Keratinocyte (primary cell): ENCODE measurements around the gene FAM20B. TPM values are rescaled to one million over a fixed set of nuclear protein-coding genes. Genes with fewer than 3 reads are reported as not detected.

Source experiments
- DNase-seq: peaks from one replicate; pipeline ENCODE4 v3.0.0-alpha.2; 2011; ENCODE audit warnings: low read depth, missing footprints, low spot score
- FAIRE-seq: peaks from 2 replicates; lab custom pipeline; 2011; peaks lifted over from hg19 to GRCh38; lab: Jason Lieb, UNC
- H2AFZ ChIP-seq: 2 replicates; pipeline ENCODE4 v1.6.0; 2012; ENCODE audit warnings: low read length, control low read depth, inconsistent platforms; ENCODE audit not compliant: control insufficient read depth
- H3K27ac ChIP-seq: 2 replicates; pipeline ENCODE4 v1.5.1; 2011; ENCODE audit warnings: low read length; ENCODE audit not compliant: control insufficient read depth, insufficient read depth
- H3K27me3 ChIP-seq: 3 replicates; pipeline ENCODE4 v1.6.0; 2011; ENCODE audit warnings: low read length; ENCODE audit not compliant: control insufficient read depth, insufficient read depth; ENCODE audit errors: extremely low read depth
- H3K36me3 ChIP-seq, 2 experiments: 2 replicates in 1 of 2; 3 replicates in 1 of 2; pipeline ENCODE4 v1.5.1; 2011; ENCODE audit warnings: low read length in 2 of 2, mild to moderate bottlenecking in 1 of 2; ENCODE audit not compliant: control insufficient read depth in 2 of 2, insufficient read depth in 2 of 2; ENCODE audit errors: extremely low read depth in 1 of 2
- H3K4me1 ChIP-seq: 3 replicates; pipeline ENCODE4 v1.5.1; 2011; ENCODE audit warnings: low read length; ENCODE audit not compliant: control insufficient read depth, insufficient read depth; ENCODE audit errors: extremely low read depth
- H3K4me2 ChIP-seq: 3 replicates; pipeline ENCODE4 v1.6.0; 2011; ENCODE audit warnings: low read depth, low read length; ENCODE audit not compliant: control insufficient read depth, insufficient read depth; ENCODE audit errors: extremely low read depth
- H3K4me3 ChIP-seq, 3 experiments: fragments of 200-600 bp in 1 of 3; sonication (generic) in 1 of 3; 2 replicates in 2 of 3; 3 replicates in 1 of 3; pipeline ENCODE4 v1.5.1; 2011 to 2016; ENCODE audit warnings: low read length in 3 of 3, mild to moderate bottlenecking in 3 of 3, control low read depth in 2 of 3, inconsistent platforms in 1 of 3, low read depth in 1 of 3, mixed read lengths in 1 of 3, mixed run types in 1 of 3, moderate library complexity in 1 of 3; ENCODE audit not compliant: control insufficient read depth in 2 of 3, insufficient read depth in 2 of 3; ENCODE audit errors: extremely low read depth in 1 of 3
- H3K79me2 ChIP-seq: 2 replicates; pipeline ENCODE4 v1.6.0; 2012; ENCODE audit warnings: low read length; ENCODE audit not compliant: control insufficient read depth, insufficient read depth
- H3K9ac ChIP-seq: 3 replicates; pipeline ENCODE4 v1.6.0; 2011; ENCODE audit warnings: low read length; ENCODE audit not compliant: control insufficient read depth, insufficient read depth; ENCODE audit errors: extremely low read depth
- H3K9me1 ChIP-seq: 3 replicates; pipeline ENCODE4 v1.6.0; 2011; ENCODE audit warnings: low read length; ENCODE audit not compliant: control insufficient read depth, insufficient read depth; ENCODE audit errors: extremely low read depth
- H3K9me3 ChIP-seq: 2 replicates; pipeline ENCODE4 v1.5.1; 2012; ENCODE audit warnings: low read depth, low read length; ENCODE audit not compliant: control insufficient read depth
- H4K20me1 ChIP-seq: 3 replicates; pipeline ENCODE4 v1.6.0; 2011; ENCODE audit warnings: low read length; ENCODE audit not compliant: control insufficient read depth, insufficient read depth; ENCODE audit errors: extremely low read depth
- CTCF ChIP-seq, 3 experiments: IDR thresholded peaks in 1 of 3; conservative IDR thresholded peaks in 1 of 3; optimal IDR thresholded peaks in 1 of 3; 2 replicates in 2 of 3; 3 replicates in 1 of 3; pipeline versions ENCODE3 to v1.5.1; 2011; ENCODE audit warnings: low read length in 3 of 3, mild to moderate bottlenecking in 3 of 3, moderate library complexity in 2 of 3, control low read depth in 1 of 3, inconsistent platforms in 1 of 3; ENCODE audit not compliant: insufficient read depth in 2 of 3; ENCODE audit errors: extremely low read depth in 1 of 3
- EZH2 ChIP-seq: IDR thresholded peaks from one replicate; pipeline ENCODE4 v1.6.1; 2012; ENCODE audit warnings: inconsistent platforms, mild to moderate bottlenecking, low read length, moderate library complexity
- dilution Hi-C: fragments of 300-500 bp; cut with MboI; formaldehyde crosslinking; loops from one replicate; pipeline ENCODE4 v1.7.0; 2020; ENCODE audit warnings: low sequenced_read_pairs; ENCODE audit not compliant: extremely low pct_ligation_motif_present
- polyA plus RNA-seq, 5 experiments: library from polyadenylated mRNA; depleted of rRNA in 3 of 5; stranded (reverse) in 3 of 5; stranded (forward) in 1 of 5; unstranded in 1 of 5; fragments of >200 nt; gene quantifications; 1 replicate in 1 of 5; 2 replicates in 3 of 5; 3 replicates in 1 of 5; pipeline versions ENCODE4 v1.2.1 to v1.2.3, GENCODE V29; 2011 to 2012; ENCODE audit warnings: missing spikeins in 2 of 5, low read depth in 1 of 5, low replicate concordance in 1 of 5

FAM20B gene
- polyA plus RNA-seq, 1 donor (not counting 4 experiments of a cell fraction or from before 2014, with no cell fraction given), result 20.1 TPM

DNA sequence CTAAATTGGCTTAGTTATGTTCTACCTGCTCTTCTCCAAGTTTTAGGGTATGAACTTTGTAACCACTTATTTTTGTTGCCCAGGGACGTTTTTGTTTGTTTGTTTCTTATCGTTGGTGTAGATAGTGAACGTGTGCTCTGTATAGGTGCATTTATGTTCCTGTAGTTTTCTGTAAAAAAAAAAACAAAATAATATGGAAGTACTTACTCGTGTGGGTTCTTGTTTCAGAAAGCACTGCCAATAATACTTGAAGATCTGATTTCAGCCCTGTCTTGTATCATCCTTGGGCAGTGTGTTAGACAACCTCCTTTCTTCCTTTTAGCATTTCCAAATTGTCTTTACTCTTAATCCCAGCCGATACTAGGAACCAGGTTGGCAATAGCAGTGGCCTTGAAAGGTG, 4.4 kb downstream of the FAM20B start:
- dilution Hi-C loops, result no loop called here
- H2AFZ ChIP-seq, result no peak overlapping the region
- no peaks in the 10 kb centered on the region for H3K36me3 ChIP-seq
- peaks cover 2% of the 10 kb centered on the region for H4K20me1 ChIP-seq
- no peaks in the 10 kb centered on the region for H3K9me1 ChIP-seq
- peaks cover 70% of the 10 kb centered on the region for H3K79me2 ChIP-seq
- no peak overlapping the region for H3K4me3 ChIP-seq
- FAIRE-seq (no peak), DNase-seq (no peak)
- no peak overlapping the region for H3K4me2 ChIP-seq
- peaks cover 32% of the 10 kb centered on the region for H3K4me1 ChIP-seq
- H3K27me3 ChIP-seq, result no peaks in the 10 kb centered on the region
- H3K9ac ChIP-seq, result no peak overlapping the region
- no peaks in the 10 kb centered on the region for H3K9me3 ChIP-seq
- no peak overlapping the region for H3K27ac ChIP-seq
- no peak for TF ChIP-seq CTCF (optimal IDR thresholded peaks at IDR 0.05 in 1 of 3, IDR thresholded peaks at IDR 0.05 in 1 of 3, conservative IDR thresholded peaks at IDR 0.05 in 1 of 3; ENCODE audit: extremely low read depth in 1 of 3, insufficient read depth in 2 of 3, low read length in 3 of 3)
- no peak for TF ChIP-seq EZH2

DNA sequence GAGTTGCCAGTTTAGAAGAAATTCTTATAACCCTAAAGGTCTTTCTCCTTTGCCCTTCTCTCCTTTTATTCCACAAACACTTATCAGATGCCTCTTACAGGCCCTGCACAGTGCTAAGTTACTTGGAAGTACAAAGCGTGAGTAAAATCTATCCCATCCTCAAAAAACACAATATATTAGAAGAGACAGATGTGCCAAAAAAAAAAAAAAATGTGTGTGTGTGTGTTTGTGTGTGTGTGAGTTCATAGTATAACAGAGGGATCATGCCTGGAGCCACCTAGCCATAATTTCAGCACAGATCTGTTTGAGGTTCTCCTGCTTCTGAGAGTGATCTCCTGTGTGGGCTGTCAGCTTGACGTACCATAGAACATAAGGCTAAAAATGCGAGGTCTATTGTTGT, 5.0 kb downstream of the FAM20B start:
- Histone ChIP-seq H3K36me3 (no peaks in the 10 kb centered on the region), H3K27me3 (no peaks in the 10 kb centered on the region), H3K4me2 (no peak overlapping the region), H3K9me3 (no peaks in the 10 kb centered on the region), H3K9ac (no peak overlapping the region), H2AFZ (no peak overlapping the region), H3K9me1 (no peaks in the 10 kb centered on the region), H3K79me2 (peaks cover 75% of the 10 kb centered on the region), H3K4me3 (no peak overlapping the region), H3K27ac (no peak overlapping the region), H4K20me1 (peaks cover 2% of the 10 kb centered on the region), H3K4me1 (peaks cover 32% of the 10 kb centered on the region)
- dilution Hi-C loops, result no loop called here
- no peak for FAIRE-seq
- TF ChIP-seq CTCF (optimal IDR thresholded peaks at IDR 0.05 in 1 of 3, IDR thresholded peaks at IDR 0.05 in 1 of 3, conservative IDR thresholded peaks at IDR 0.05 in 1 of 3; ENCODE audit: extremely low read depth in 1 of 3, insufficient read depth in 2 of 3, low read length in 3 of 3), result no peak
- TF ChIP-seq EZH2, result no peak
- DNase-seq, result no peak
